Measurements from ENCODE around the gene TNS2.

DNA sequence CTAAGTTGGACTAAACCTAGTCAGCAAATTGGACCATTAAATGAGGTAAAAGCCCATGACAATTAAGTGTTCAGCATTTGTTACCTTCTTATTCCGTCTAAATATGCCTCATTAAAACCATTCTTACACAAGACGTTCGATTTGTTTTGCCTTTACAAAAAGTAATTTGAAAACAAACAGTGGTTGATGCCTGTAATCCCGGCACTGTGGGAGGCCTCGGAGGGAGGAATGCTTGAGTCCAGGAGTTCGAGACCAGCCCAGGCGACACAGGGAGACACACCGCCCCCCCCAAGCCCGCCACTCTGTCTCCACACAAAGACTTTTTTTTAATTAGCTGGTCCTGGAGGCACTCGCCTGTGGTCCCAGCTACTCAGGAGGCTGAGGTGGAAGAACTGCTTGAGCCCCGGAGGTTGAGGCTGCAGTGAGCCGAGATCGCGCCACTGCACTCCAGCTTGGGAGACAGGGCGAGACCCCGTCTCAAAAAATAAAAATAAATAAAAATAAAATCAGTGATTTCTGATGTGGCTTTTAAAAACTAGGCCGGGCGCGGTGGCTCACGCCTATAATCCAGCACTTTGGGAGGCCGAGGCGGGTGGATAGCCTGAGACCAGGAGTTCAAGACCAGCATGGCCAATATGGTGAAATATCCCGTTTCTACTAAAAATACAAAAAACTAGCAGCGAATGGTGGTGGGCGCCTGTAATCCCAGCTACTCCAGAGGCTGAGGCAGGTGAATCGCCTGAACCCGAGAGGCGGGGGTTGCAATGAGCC is 44.5 kb upstream of the TNS2 start:
- no peak for TF ChIP-seq RCOR1 (IDR thresholded peaks at IDR 0.05; ENCODE audit: low read length)
- TF ChIP-seq TEAD4 (IDR thresholded peaks at IDR 0.05; ENCODE audit: borderline replicate concordance, insufficient read depth): no peak
- TF ChIP-seq MXI1 (IDR thresholded peaks at IDR 0.05; ENCODE audit: low read depth, low read length): no peak
- TF ChIP-seq, protein P1, sequence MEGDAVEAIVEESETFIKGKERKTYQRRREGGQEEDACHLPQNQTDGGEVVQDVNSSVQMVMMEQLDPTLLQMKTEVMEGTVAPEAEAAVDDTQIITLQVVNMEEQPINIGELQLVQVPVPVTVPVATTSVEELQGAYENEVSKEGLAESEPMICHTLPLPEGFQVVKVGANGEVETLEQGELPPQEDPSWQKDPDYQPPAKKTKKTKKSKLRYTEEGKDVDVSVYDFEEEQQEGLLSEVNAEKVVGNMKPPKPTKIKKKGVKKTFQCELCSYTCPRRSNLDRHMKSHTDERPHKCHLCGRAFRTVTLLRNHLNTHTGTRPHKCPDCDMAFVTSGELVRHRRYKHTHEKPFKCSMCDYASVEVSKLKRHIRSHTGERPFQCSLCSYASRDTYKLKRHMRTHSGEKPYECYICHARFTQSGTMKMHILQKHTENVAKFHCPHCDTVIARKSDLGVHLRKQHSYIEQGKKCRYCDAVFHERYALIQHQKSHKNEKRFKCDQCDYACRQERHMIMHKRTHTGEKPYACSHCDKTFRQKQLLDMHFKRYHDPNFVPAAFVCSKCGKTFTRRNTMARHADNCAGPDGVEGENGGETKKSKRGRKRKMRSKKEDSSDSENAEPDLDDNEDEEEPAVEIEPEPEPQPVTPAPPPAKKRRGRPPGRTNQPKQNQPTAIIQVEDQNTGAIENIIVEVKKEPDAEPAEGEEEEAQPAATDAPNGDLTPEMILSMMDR (IDR thresholded peaks at IDR 0.05): no peak
- no peak for TF ChIP-seq EP300 (IDR thresholded peaks at IDR 0.05; ENCODE audit: borderline replicate concordance in 1 of 2, low read depth in 1 of 2, low read length in 1 of 2)
- no peak for TF ChIP-seq JUND (IDR thresholded peaks at IDR 0.05)
- TF ChIP-seq SIN3A (IDR thresholded peaks at IDR 0.05; ENCODE audit: borderline replicate concordance, low read depth, low read length): no peak
- TF ChIP-seq MAX (IDR thresholded peaks at IDR 0.05; ENCODE audit: low read depth): no peak
- TF ChIP-seq RFX5 (IDR thresholded peaks at IDR 0.05; ENCODE audit: low read length): no peak
- no peak for TF ChIP-seq USF1 (IDR thresholded peaks at IDR 0.05; ENCODE audit: borderline replicate concordance, low read depth)
- no peak for TF ChIP-seq USF2 (IDR thresholded peaks at IDR 0.05; ENCODE audit: borderline replicate concordance, low read depth, low read length)

Measured in SK-N-SH (cell line).